Endothelial cell of umbilical vein (primary cell): ENCODE data around the gene CNNM2. TPM values are rescaled to one million over a fixed set of nuclear protein-coding genes. Genes with fewer than 3 reads are reported as not detected.

Experiments
- BruUV-seq: library from RNA; stranded (reverse); fragments of 400-500 nt; replicated peaks from 2 replicates; lab custom pipeline; 2021; lab: Mats Ljungman, UMichigan
- CTCF ChIA-PET: fragments of 300-600, 350-600 bp; sonication (Branson Sonifier 250); formaldehyde crosslinking; loops from one replicate; lab custom pipeline; 2021; ENCODE audit warnings: antibody characterized with exemption, inconsistent platforms; lab: Charles Lee
- POLR2A ChIA-PET: fragments of 300-600, 350-600 bp; sonication (Branson Sonifier 250); formaldehyde crosslinking; loops from one replicate; lab custom pipeline; 2021; ENCODE audit warnings: antibody characterized with exemption, inconsistent platforms; lab: Charles Lee
- DNase-seq: peaks from one replicate; pipeline ENCODE4 v3.0.0-alpha.2; 2011; ENCODE audit warnings: low read depth, low spot score
- FAIRE-seq: peaks from 2 replicates; lab custom pipeline; 2011; peaks lifted over from hg19 to GRCh38; lab: Jason Lieb, UNC
- H2AFZ ChIP-seq: 2 replicates; pipeline ENCODE4 v1.6.0; 2012; ENCODE audit warnings: low read depth, low read length, control low read depth, inconsistent platforms
- H3K27ac ChIP-seq: 2 replicates; pipeline ENCODE4 v1.5.1; 2011; ENCODE audit warnings: low read depth, mild to moderate bottlenecking, control low read depth, low read length, moderate library complexity; ENCODE audit not compliant: insufficient read depth
- H3K27me3 ChIP-seq, 2 experiments: 2 replicates each; pipeline versions ENCODE4 v1.6.0 to v1.6.1; 2011; ENCODE audit warnings: low read length in 2 of 2, mixed read lengths in 1 of 2; ENCODE audit not compliant: control insufficient read depth in 2 of 2, insufficient read depth in 2 of 2
- H3K36me3 ChIP-seq, 2 experiments: 2 replicates in 1 of 2; 3 replicates in 1 of 2; pipeline ENCODE4 v1.5.1; 2011; ENCODE audit warnings: low read length in 2 of 2, mild to moderate bottlenecking in 1 of 2, moderate library complexity in 1 of 2; ENCODE audit not compliant: control insufficient read depth in 2 of 2, insufficient read depth in 2 of 2; ENCODE audit errors: extremely low read depth in 1 of 2
- H3K4me1 ChIP-seq: 3 replicates; pipeline ENCODE4 v1.5.1; 2011; ENCODE audit warnings: mild to moderate bottlenecking, low read length; ENCODE audit not compliant: control insufficient read depth, insufficient read depth; ENCODE audit errors: extremely low read depth
- H3K4me2 ChIP-seq: 2 replicates; pipeline ENCODE4 v1.6.1; 2011; ENCODE audit warnings: low read length, control low read depth, mixed read lengths; ENCODE audit not compliant: insufficient read depth
- H3K4me3 ChIP-seq, 3 experiments: fragments of 200-600 bp in 1 of 3; sonication (generic), shearing (Covaris generic) in 1 of 3; replicated peaks in 1 of 3; 2 replicates each; pipeline ENCODE4 v1.5.1; 2011 to 2016; ENCODE audit warnings: control low read depth in 3 of 3, low read length in 3 of 3, mild to moderate bottlenecking in 2 of 3, inconsistent platforms in 1 of 3, low read depth in 1 of 3, moderate library complexity in 1 of 3; ENCODE audit not compliant: insufficient read depth in 1 of 3
- H3K79me2 ChIP-seq: 2 replicates; pipeline ENCODE4 v1.6.0; 2012; ENCODE audit warnings: low read length, inconsistent platforms; ENCODE audit not compliant: control insufficient read depth, insufficient read depth
- H3K9ac ChIP-seq: replicated peaks from 2 replicates; pipeline ENCODE3; 2011; ENCODE audit warnings: low read length, control low read depth; ENCODE audit not compliant: insufficient read depth; ENCODE audit errors: extremely low read depth
- H3K9me1 ChIP-seq: replicated peaks from 3 replicates; pipeline ENCODE4 v1.6.0; 2011; ENCODE audit warnings: mild to moderate bottlenecking, low read length; ENCODE audit not compliant: control insufficient read depth, insufficient read depth; ENCODE audit errors: extremely low read depth
- H3K9me3 ChIP-seq: replicated peaks from 2 replicates; pipeline ENCODE4 v1.5.1; 2012; ENCODE audit warnings: low read length, inconsistent platforms; ENCODE audit not compliant: control insufficient read depth, insufficient read depth
- H4K20me1 ChIP-seq: replicated peaks from 2 replicates; pipeline ENCODE3; 2011; ENCODE audit warnings: mild to moderate bottlenecking, low read length; ENCODE audit not compliant: control insufficient read depth, insufficient read depth; ENCODE audit errors: extremely low read depth
- CTCF ChIP-seq, 2 donors: IDR thresholded peaks; 1 replicate in 1 of 2; 2 replicates in 1 of 2; pipeline ENCODE4 v1.5.1; 2011; ENCODE audit warnings: low read length in 2 of 2, mild to moderate bottlenecking in 2 of 2, moderate library complexity in 2 of 2, control low read depth in 1 of 2, inconsistent platforms in 1 of 2, low read depth in 1 of 2; ENCODE audit not compliant: insufficient read depth in 1 of 2; ENCODE audit errors: extremely low read depth in 1 of 2
- EZH2 ChIP-seq: IDR thresholded peaks from 2 replicates; pipeline ENCODE4 v1.6.1; 2012; ENCODE audit warnings: borderline replicate concordance, low read depth, mild to moderate bottlenecking, moderate library complexity, low read length, inconsistent platforms; ENCODE audit not compliant: severe bottlenecking
- FOS ChIP-seq: IDR thresholded peaks from 2 replicates; pipeline ENCODE4 v1.6.1; 2011; ENCODE audit warnings: mild to moderate bottlenecking, low read length, moderate library complexity, borderline replicate concordance; ENCODE audit not compliant: insufficient read depth
- GATA2 ChIP-seq: IDR thresholded peaks from 2 replicates; pipeline ENCODE4 v1.7.0; 2011; ENCODE audit warnings: low read depth, mild to moderate bottlenecking, moderate library complexity, mixed read lengths, low read length; ENCODE audit not compliant: insufficient read length, insufficient read depth
- JUN ChIP-seq: IDR thresholded peaks from 2 replicates; pipeline ENCODE4 v1.6.1; 2011; ENCODE audit warnings: borderline replicate concordance, low read depth; ENCODE audit not compliant: insufficient read length, insufficient read depth
- MYC ChIP-seq: IDR thresholded peaks from one replicate; pipeline ENCODE4 v1.6.1; 2011; ENCODE audit warnings: mild to moderate bottlenecking, low read depth, low read length
- POLR2A ChIP-seq: IDR thresholded peaks from 2 replicates; pipeline ENCODE4 v1.6.1; 2012; ENCODE audit warnings: low read depth, mild to moderate bottlenecking, control low read depth, low read length
- POLR2AphosphoS5 ChIP-seq: IDR thresholded peaks from 2 replicates; pipeline ENCODE4 v1.6.1; 2012; ENCODE audit warnings: low read depth, mild to moderate bottlenecking, control low read depth, low read length, moderate library complexity; ENCODE audit not compliant: insufficient read depth
- dilution Hi-C: fragments of 300-500 bp; cut with MboI; formaldehyde crosslinking; loops from one replicate; pipeline ENCODE4 v1.15.0; 2019; ENCODE audit warnings: low sequenced_read_pairs; ENCODE audit not compliant: extremely low pct_ligation_motif_present
- intact Hi-C: fragments of 100-400 bp; cut with micrococcal nuclease; formaldehyde crosslinking; loops from one replicate; pipeline ENCODE4 v1.10.0; 2022
- polyA plus RNA-seq, 4 experiments: library from polyadenylated mRNA; depleted of rRNA in 3 of 4; stranded (reverse) in 3 of 4; unstranded in 1 of 4; fragments of >200 nt; gene quantifications; 2 replicates each; pipeline versions ENCODE4 v1.2.1 to v1.2.3, GENCODE V29; 2011 to 2012; ENCODE audit warnings: missing spikeins in 1 of 4
- total RNA-seq: library from RNA; stranded (reverse); gene quantifications from 2 replicates; pipeline ENCODE4 v1.2.3, GENCODE V29; 2021
- TF ChIP-seq, protein P1 (sequence below): IDR thresholded peaks from 2 replicates; pipeline ENCODE4 v1.6.1; 2011; ENCODE audit not compliant: insufficient read depth, insufficient read length

The CNNM2 gene
- total and polyA plus RNA-seq, 2 donors (not counting 3 experiments of a cell fraction or from before 2014, with no cell fraction given): 1.9 to 3.0 TPM

DNA sequence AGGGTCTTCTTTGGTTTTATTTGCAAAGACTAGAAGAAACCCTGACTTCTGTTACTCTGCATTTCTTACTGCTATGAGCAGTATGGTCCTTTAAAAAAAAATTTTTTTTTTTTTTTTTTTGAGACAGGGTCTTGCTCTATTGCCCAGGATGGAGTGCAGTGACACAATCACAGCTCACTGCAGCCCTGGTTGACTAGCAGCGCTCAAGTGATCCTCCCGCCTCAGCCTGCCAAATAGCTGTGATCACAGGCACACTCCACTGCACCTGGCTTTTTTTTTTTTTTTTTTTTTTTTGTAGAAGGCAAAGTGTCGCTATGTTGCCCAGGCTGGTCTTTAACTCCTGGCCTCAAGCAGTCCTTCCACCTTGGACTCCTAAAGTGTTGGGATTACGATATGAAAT, 17.4 kb downstream of the CNNM2 start:
- BruUV-seq: no TSS peak
- no peaks in the 10 kb centered on the region for H3K9me3 ChIP-seq
- H3K36me3 ChIP-seq: no peaks in the 10 kb centered on the region
- H3K27me3 ChIP-seq: no peaks in the 10 kb centered on the region
- H3K4me2 ChIP-seq: no peak overlapping the region
- H2AFZ ChIP-seq: no peak overlapping the region
- no peak overlapping the region for H3K4me3 ChIP-seq
- ChIA-PET POLR2A (no interaction called here), CTCF (no interaction called here)
- TF ChIP-seq EZH2 (no peak), POLR2A (no peak), MYC (no peak), CTCF (IDR thresholded peaks at IDR 0.05; ENCODE audit: extremely low read depth in 1 of 2, insufficient read depth in 1 of 2, low read depth in 1 of 2, low read length in 2 of 2) (no peak), GATA2 (no peak), FOS (no peak), POLR2AphosphoS5 (no peak), JUN (no peak)
- TF ChIP-seq, protein P1, sequence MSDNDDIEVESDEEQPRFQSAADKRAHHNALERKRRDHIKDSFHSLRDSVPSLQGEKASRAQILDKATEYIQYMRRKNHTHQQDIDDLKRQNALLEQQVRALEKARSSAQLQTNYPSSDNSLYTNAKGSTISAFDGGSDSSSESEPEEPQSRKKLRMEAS: no peak
- no peaks in the 10 kb centered on the region for H3K4me1 ChIP-seq
- intact Hi-C loops (no loop called here), dilution Hi-C loops (no loop called here)
- no peaks in the 10 kb centered on the region for H3K79me2 ChIP-seq
- no peak for DNase-seq
- FAIRE-seq: no peak
- no peak overlapping the region for H3K27ac ChIP-seq
- H4K20me1 ChIP-seq: no peaks in the 10 kb centered on the region
- H3K9ac ChIP-seq: no peak overlapping the region
- H3K9me1 ChIP-seq: no peaks in the 10 kb centered on the region
